ENCODE data around the gene TFPI. TPM values are rescaled to one million over a fixed set of nuclear protein-coding genes. Genes with fewer than 3 reads are reported as not detected.

The TFPI gene
- total and polyA plus RNA-seq, 2 donors (not counting 3 experiments of a cell fraction or from before 2014, with no cell fraction given): 177 to 286 TPM

GRCh38 chr2:187505065-187505672 is 49.1 kb downstream of the TFPI start:
- H3K27ac ChIP-seq (ENCODE audit: insufficient read depth, low read depth, low read length): no peak overlapping the region
- POLR2A ChIA-PET: no interaction called here
- H3K79me2 ChIP-seq (ENCODE audit: control insufficient read depth, insufficient read depth, low read length): peaks cover 3% of the 10 kb centered on the region
- peak overlapping the region; percentile 89 for H3K4me2 ChIP-seq (ENCODE audit: insufficient read depth, low read length)
- dilution Hi-C loops (cut with MboI; ENCODE audit: extremely low pct_ligation_motif_present, low sequenced_read_pairs): no loop called here
- no peaks in the 10 kb centered on the region for H3K9me1 ChIP-seq (replicated peaks; ENCODE audit: control insufficient read depth, extremely low read depth, insufficient read depth, low read length)
- H3K36me3 ChIP-seq (ENCODE audit: control insufficient read depth in 2 of 2, extremely low read depth in 1 of 2, insufficient read depth in 2 of 2, low read length in 2 of 2): peaks cover 0 to 2% of the 10 kb centered on the region in 2 experiments
- FAIRE-seq (no peak), DNase-seq (ENCODE audit: low read depth, low spot score) (peak; percentile 51)
- H3K9ac ChIP-seq (replicated peaks; ENCODE audit: extremely low read depth, insufficient read depth, low read length): no peak overlapping the region
- H3K27me3 ChIP-seq (ENCODE audit: control insufficient read depth in 2 of 2, insufficient read depth in 2 of 2, low read length in 2 of 2): no peaks in the 10 kb centered on the region
- peaks cover 53% of the 10 kb centered on the region for H3K4me1 ChIP-seq (ENCODE audit: control insufficient read depth, extremely low read depth, insufficient read depth, low read length)
- intact Hi-C loops (cut with micrococcal nuclease): no loop called here
- H4K20me1 ChIP-seq (replicated peaks; ENCODE audit: control insufficient read depth, extremely low read depth, insufficient read depth, low read length): no peaks in the 10 kb centered on the region
- H3K9me3 ChIP-seq (replicated peaks; ENCODE audit: control insufficient read depth, insufficient read depth, low read length): no peaks in the 10 kb centered on the region
- H2AFZ ChIP-seq (ENCODE audit: low read depth, low read length): no peak overlapping the region
- CTCF ChIA-PET: interaction anchor here (1.5 to 8.4 kb wide), 2 partner anchors 13 to 76 kb away, joined by 4 to 598 read pairs; no protein-coding TSS in a partner anchor
- BruUV-seq (replicated peaks): no TSS peak
- TF ChIP-seq FOS (IDR thresholded peaks at IDR 0.05; ENCODE audit: borderline replicate concordance, insufficient read depth, low read length): no peak
- no peak for TF ChIP-seq CTCF (IDR thresholded peaks at IDR 0.05; ENCODE audit: extremely low read depth in 1 of 2, insufficient read depth in 1 of 2, low read depth in 1 of 2, low read length in 2 of 2)
- TF ChIP-seq POLR2AphosphoS5 (IDR thresholded peaks at IDR 0.05; ENCODE audit: insufficient read depth, low read depth, low read length): no peak
- TF ChIP-seq EZH2 (IDR thresholded peaks at IDR 0.05; ENCODE audit: borderline replicate concordance, low read depth, low read length, severe bottlenecking): no peak
- no peak for TF ChIP-seq POLR2A (IDR thresholded peaks at IDR 0.05; ENCODE audit: low read depth, low read length)
- TF ChIP-seq MYC (IDR thresholded peaks at IDR 0.05; ENCODE audit: low read depth, low read length): no peak
- no peak overlapping the region for H3K4me3 ChIP-seq (replicated peaks in 1 of 3; ENCODE audit: insufficient read depth in 1 of 3, low read depth in 1 of 3, low read length in 3 of 3)
